Astrocyte (in vitro differentiated cells and primary cell): ENCODE measurements around the gene FAM120B. TPM values are rescaled to one million over a fixed set of nuclear protein-coding genes. Genes with fewer than 3 reads are reported as not detected.

Experiments
- DNase-seq: peaks from one replicate; pipeline ENCODE4 v3.0.0-alpha.2; 2010; ENCODE audit warnings: low read depth
- FAIRE-seq: peaks from 2 replicates; lab custom pipeline; 2011; peaks lifted over from hg19 to GRCh38; lab: Jason Lieb, UNC
- H2AFZ ChIP-seq: 2 replicates; pipeline ENCODE4 v1.6.0; 2012; ENCODE audit warnings: low read depth, low read length, inconsistent platforms
- H3K27ac ChIP-seq: 2 replicates; pipeline ENCODE4 v1.5.1; 2011; ENCODE audit warnings: low read depth, low read length, inconsistent platforms
- H3K27me3 ChIP-seq: 2 replicates; pipeline ENCODE4 v1.6.0; 2011; ENCODE audit warnings: low read length, inconsistent platforms; ENCODE audit not compliant: insufficient read depth
- H3K36me3 ChIP-seq: 2 replicates; pipeline ENCODE4 v1.5.1; 2011; ENCODE audit warnings: low read length, inconsistent platforms; ENCODE audit not compliant: insufficient read depth
- H3K4me1 ChIP-seq: 2 replicates; pipeline ENCODE4 v1.5.1; 2011; ENCODE audit warnings: low read length, inconsistent platforms; ENCODE audit not compliant: insufficient read depth
- H3K4me2 ChIP-seq: 2 replicates; pipeline ENCODE4 v1.6.0; 2012; ENCODE audit warnings: low read length, inconsistent platforms
- H3K4me3 ChIP-seq: 2 replicates; pipeline ENCODE4 v1.5.1; 2011; ENCODE audit warnings: low read depth, mild to moderate bottlenecking, low read length, inconsistent platforms; ENCODE audit not compliant: insufficient read depth
- H3K79me2 ChIP-seq: 2 replicates; pipeline ENCODE4 v1.6.0; 2012; ENCODE audit warnings: mild to moderate bottlenecking, low read length, inconsistent platforms; ENCODE audit not compliant: insufficient read depth
- H3K9ac ChIP-seq: 2 replicates; pipeline ENCODE4 v1.6.0; 2012; ENCODE audit warnings: mild to moderate bottlenecking, low read length, inconsistent platforms
- H3K9me3 ChIP-seq: 2 replicates; pipeline ENCODE4 v1.5.1; 2012; ENCODE audit warnings: low read depth, mild to moderate bottlenecking, low read length, inconsistent platforms; ENCODE audit not compliant: insufficient read depth
- H4K20me1 ChIP-seq: 2 replicates; pipeline ENCODE4 v1.6.0; 2012; ENCODE audit warnings: low read length, inconsistent platforms; ENCODE audit not compliant: insufficient read depth
- H3K27ac Mint-ChIP-seq: one replicate; pipeline ENCODE4 v1.8.0; 2021; ENCODE audit warnings: mild to moderate bottlenecking, mixed read lengths; ENCODE audit not compliant: unreplicated experiment
- H3K27me3 Mint-ChIP-seq: one replicate; pipeline ENCODE4 v1.8.0; 2021; ENCODE audit warnings: low read depth, mixed read lengths; ENCODE audit not compliant: unreplicated experiment
- H3K36me3 Mint-ChIP-seq: one replicate; pipeline ENCODE4 v1.8.0; 2021; ENCODE audit warnings: low read depth, mixed read lengths; ENCODE audit not compliant: unreplicated experiment
- H3K4me1 Mint-ChIP-seq: one replicate; pipeline ENCODE4 v1.8.0; 2021; ENCODE audit warnings: low read depth, mixed read lengths; ENCODE audit not compliant: unreplicated experiment
- H3K4me3 Mint-ChIP-seq: one replicate; pipeline ENCODE4 v1.8.0; 2021; ENCODE audit warnings: mild to moderate bottlenecking, moderate library complexity, mixed read lengths; ENCODE audit not compliant: unreplicated experiment
- H3K9me3 Mint-ChIP-seq: one replicate; pipeline ENCODE4 v1.8.0; 2021; ENCODE audit warnings: mild to moderate bottlenecking, mixed read lengths; ENCODE audit not compliant: unreplicated experiment
- EZH2 ChIP-seq: IDR thresholded peaks from 2 replicates; pipeline ENCODE4 v1.6.1; 2012; ENCODE audit warnings: mild to moderate bottlenecking, low read length, inconsistent platforms; ENCODE audit not compliant: insufficient read depth
- total RNA-seq: library from RNA; stranded (reverse); gene quantifications from 2 replicates; pipeline ENCODE4 v1.2.1, GENCODE V29; 2021
- TF ChIP-seq, protein P1 (sequence below): IDR thresholded peaks from 2 replicates; pipeline ENCODE4 v1.5.1; 2011; ENCODE audit warnings: low read depth, mild to moderate bottlenecking, inconsistent platforms, low read length, moderate library complexity; ENCODE audit not compliant: insufficient read depth

The FAM120B gene
- total RNA-seq, 1 donor from 2014 or later = 29.8 TPM

DNA sequence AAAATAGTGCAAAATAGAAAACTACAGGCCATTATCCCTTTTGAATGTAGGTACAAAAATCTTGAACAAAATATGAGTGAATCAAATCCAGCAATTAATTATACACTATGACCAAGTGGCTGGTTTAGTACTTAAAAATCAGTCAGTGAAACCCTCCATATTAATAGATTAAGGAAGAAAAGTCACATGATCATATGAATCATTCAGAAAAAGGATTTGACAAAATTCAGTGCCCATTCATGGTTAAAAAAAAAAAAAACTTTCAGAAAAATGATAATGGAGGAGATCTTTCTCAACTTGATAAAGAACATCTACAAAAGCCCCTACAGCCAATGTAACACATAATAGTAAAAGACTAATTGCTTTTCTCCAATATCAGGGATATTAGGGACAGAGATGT lies 75.0 kb downstream of the FAM120B start:
- Histone ChIP-seq H3K36me3 (peaks cover 1% of the 10 kb centered on the region), H3K9me3 (no peaks in the 10 kb centered on the region), H3K9ac (no peak overlapping the region), H4K20me1 (no peaks in the 10 kb centered on the region), H3K27ac (no peak overlapping the region), H3K4me2 (no peak overlapping the region), H3K4me1 (no peaks in the 10 kb centered on the region), H2AFZ (no peak overlapping the region), H3K4me3 (no peak overlapping the region), H3K79me2 (no peaks in the 10 kb centered on the region), H3K27me3 (no peaks in the 10 kb centered on the region)
- no peak overlapping the region for H3K27ac Mint-ChIP-seq
- peaks cover 5% of the 10 kb centered on the region for H3K36me3 Mint-ChIP-seq
- peaks cover 9% of the 10 kb centered on the region for H3K4me1 Mint-ChIP-seq
- no peak for FAIRE-seq
- no peak for DNase-seq
- TF ChIP-seq, protein P1, sequence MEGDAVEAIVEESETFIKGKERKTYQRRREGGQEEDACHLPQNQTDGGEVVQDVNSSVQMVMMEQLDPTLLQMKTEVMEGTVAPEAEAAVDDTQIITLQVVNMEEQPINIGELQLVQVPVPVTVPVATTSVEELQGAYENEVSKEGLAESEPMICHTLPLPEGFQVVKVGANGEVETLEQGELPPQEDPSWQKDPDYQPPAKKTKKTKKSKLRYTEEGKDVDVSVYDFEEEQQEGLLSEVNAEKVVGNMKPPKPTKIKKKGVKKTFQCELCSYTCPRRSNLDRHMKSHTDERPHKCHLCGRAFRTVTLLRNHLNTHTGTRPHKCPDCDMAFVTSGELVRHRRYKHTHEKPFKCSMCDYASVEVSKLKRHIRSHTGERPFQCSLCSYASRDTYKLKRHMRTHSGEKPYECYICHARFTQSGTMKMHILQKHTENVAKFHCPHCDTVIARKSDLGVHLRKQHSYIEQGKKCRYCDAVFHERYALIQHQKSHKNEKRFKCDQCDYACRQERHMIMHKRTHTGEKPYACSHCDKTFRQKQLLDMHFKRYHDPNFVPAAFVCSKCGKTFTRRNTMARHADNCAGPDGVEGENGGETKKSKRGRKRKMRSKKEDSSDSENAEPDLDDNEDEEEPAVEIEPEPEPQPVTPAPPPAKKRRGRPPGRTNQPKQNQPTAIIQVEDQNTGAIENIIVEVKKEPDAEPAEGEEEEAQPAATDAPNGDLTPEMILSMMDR = no peak
- no peak for TF ChIP-seq EZH2
- no peaks in the 10 kb centered on the region for H3K9me3 Mint-ChIP-seq
- no peaks in the 10 kb centered on the region for H3K27me3 Mint-ChIP-seq
- no peak overlapping the region for H3K4me3 Mint-ChIP-seq

DNA sequence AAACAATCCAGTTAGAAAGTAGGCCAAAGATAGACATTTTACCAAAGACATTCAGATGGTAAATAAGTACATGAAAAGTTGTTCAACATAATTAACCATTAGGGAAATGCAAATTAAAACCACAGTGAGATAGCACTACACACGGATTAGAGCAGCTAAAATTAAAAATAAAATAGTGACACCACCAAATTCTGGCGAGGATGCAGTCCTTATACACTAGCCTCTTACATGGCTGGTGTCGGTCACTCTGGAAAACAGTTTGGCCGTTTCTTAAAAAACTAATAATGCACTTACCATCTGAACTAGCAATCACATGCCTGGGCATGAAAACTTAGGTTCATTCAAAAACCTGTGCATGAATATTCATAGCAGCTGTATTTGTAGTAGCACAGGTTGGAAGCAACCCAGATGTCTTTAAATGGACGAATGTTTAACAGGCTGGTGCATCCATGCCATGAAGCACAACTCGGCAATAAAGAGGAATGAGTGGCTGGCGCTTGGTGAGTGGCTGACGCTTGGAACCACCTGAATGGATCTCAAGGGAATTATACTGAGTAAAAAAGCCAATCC lies 77.0 kb downstream of the FAM120B start:
- peaks cover 4% of the 10 kb centered on the region for H3K36me3 Mint-ChIP-seq
- no peaks in the 10 kb centered on the region for H3K27me3 Mint-ChIP-seq
- H3K4me1 Mint-ChIP-seq = peaks cover 14% of the 10 kb centered on the region
- H3K27ac ChIP-seq = no peak overlapping the region
- H2AFZ ChIP-seq = no peak overlapping the region
- no peaks in the 10 kb centered on the region for H3K36me3 ChIP-seq
- no peak overlapping the region for H3K9ac ChIP-seq
- no peaks in the 10 kb centered on the region for H3K27me3 ChIP-seq
- H3K4me3 ChIP-seq = no peak overlapping the region
- H4K20me1 ChIP-seq = no peaks in the 10 kb centered on the region
- no peaks in the 10 kb centered on the region for H3K9me3 Mint-ChIP-seq
- TF ChIP-seq EZH2 = no peak
- TF ChIP-seq, protein P1 = no peak
- no peak overlapping the region for H3K4me3 Mint-ChIP-seq
- H3K27ac Mint-ChIP-seq = no peak overlapping the region
- FAIRE-seq (no peak), DNase-seq (no peak)
- no peaks in the 10 kb centered on the region for H3K4me1 ChIP-seq
- H3K79me2 ChIP-seq = no peaks in the 10 kb centered on the region
- no peaks in the 10 kb centered on the region for H3K9me3 ChIP-seq
- H3K4me2 ChIP-seq = no peak overlapping the region

DNA sequence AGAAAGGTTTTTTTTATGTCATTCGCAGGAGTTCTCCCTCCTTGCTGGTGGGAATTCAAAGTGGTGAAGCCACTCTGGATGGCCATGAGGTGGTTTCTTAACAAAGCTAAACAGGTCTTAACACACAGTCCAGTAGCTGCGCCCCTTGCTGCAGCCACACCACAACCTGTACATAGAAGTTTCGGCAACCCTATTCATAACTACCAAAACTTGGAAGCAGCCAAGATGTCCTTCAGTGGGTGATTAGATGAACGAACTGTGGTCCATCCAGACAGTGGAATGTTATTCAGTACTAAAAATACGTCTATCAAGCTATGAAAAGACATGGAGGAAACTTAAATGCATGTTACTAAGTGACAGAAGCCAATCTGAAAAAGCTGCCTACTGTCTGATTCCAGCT lies 78.9 kb downstream of the FAM120B start:
- Histone ChIP-seq H3K9me3 (no peaks in the 10 kb centered on the region), H3K9ac (no peak overlapping the region), H3K4me3 (no peak overlapping the region), H3K79me2 (no peaks in the 10 kb centered on the region), H3K27ac (no peak overlapping the region), H4K20me1 (no peaks in the 10 kb centered on the region), H3K27me3 (no peaks in the 10 kb centered on the region), H3K4me1 (no peaks in the 10 kb centered on the region), H3K4me2 (no peak overlapping the region), H2AFZ (no peak overlapping the region), H3K36me3 (peaks cover 3% of the 10 kb centered on the region)
- no peaks in the 10 kb centered on the region for H3K27me3 Mint-ChIP-seq
- TF ChIP-seq EZH2 = no peak
- TF ChIP-seq, protein P1 = no peak
- no peak overlapping the region for H3K27ac Mint-ChIP-seq
- H3K4me1 Mint-ChIP-seq = peaks cover 14% of the 10 kb centered on the region
- no peak for DNase-seq
- peaks cover 9% of the 10 kb centered on the region for H3K36me3 Mint-ChIP-seq
- no peak for FAIRE-seq
- no peaks in the 10 kb centered on the region for H3K9me3 Mint-ChIP-seq
- no peak overlapping the region for H3K4me3 Mint-ChIP-seq
